Breast epithelium (tissue), 4 donors: ENCODE data around the gene GLIS2. TPM values are rescaled to one million over a fixed set of nuclear protein-coding genes. Genes with fewer than 3 reads are reported as not detected.
"Not testable (repeated sequence)": the region's sequence is repeated elsewhere in the genome, so short reads cannot be mapped to it uniquely, and the experiment has no call there.

Experiments used
- DNase-seq, 2 donors: peaks; one replicate each; pipeline ENCODE4 v3.0.0-alpha.2; 2019; ENCODE audit warnings: low spot score in 2 of 2
- H3K27ac ChIP-seq, 2 donors: fragments of 200-600 bp; sonication (generic) in 1 of 2; one replicate each; pipeline ENCODE4 v1.5.1; 2016 to 2019; ENCODE audit warnings: mild to moderate bottlenecking in 1 of 2
- H3K27me3 ChIP-seq, 2 donors: fragments of 200-600 bp; sonication (generic) in 1 of 2; one replicate each; pipeline versions ENCODE4 v1.5.1 to v1.6.0; 2017 to 2019; ENCODE audit warnings: control low read depth in 1 of 2, mild to moderate bottlenecking in 1 of 2
- H3K36me3 ChIP-seq: fragments of 200-600 bp; one replicate; pipeline ENCODE4 v1.5.1; 2019
- H3K4me1 ChIP-seq, 2 donors: fragments of 200-600 bp; sonication (generic); one replicate each; pipeline ENCODE4 v1.5.1; 2016 to 2019; ENCODE audit warnings: control low read depth in 1 of 2
- H3K4me3 ChIP-seq, 3 donors: fragments of 200-600 bp; sonication (generic); 1 replicate in 2 of 3; 2 replicates in 1 of 3; pipeline ENCODE4 v1.5.1; 2016 to 2019; ENCODE audit warnings: mild to moderate bottlenecking in 3 of 3, moderate library complexity in 2 of 3
- H3K9me3 ChIP-seq, 2 donors: fragments of 200-600 bp; sonication (generic) in 1 of 2; one replicate each; pipeline ENCODE4 v1.5.1; 2016 to 2019; ENCODE audit warnings: control low read depth in 1 of 2
- POLR2A ChIP-seq: fragments of 450-650 bp; IDR thresholded peaks from one replicate; pipeline ENCODE4 v1.6.1; 2016; ENCODE audit warnings: antibody characterized with exemption, mild to moderate bottlenecking, moderate library complexity
- POLR2AphosphoS5 ChIP-seq, 3 donors: sonication (generic); formaldehyde crosslinking; IDR thresholded peaks; one replicate each; pipeline ENCODE4 v1.6.1; 2017; ENCODE audit warnings: antibody characterized with exemption in 3 of 3
- intact Hi-C: fragments of 100-400 bp; cut with DNase I; formaldehyde crosslinking; loops from one replicate; pipeline ENCODE4 v1.15.1; 2023; ENCODE audit warnings: low total_unique reads
- total RNA-seq, 3 donors: library from RNA; depleted of rRNA; stranded (reverse); fragments of >200 nt; gene quantifications; one replicate each; pipeline ENCODE4 v1.1.0, GENCODE V29; 2016
- TF ChIP-seq, protein P1 (sequence below), 3 donors: fragments of 450-650 bp; IDR thresholded peaks; one replicate each; pipeline ENCODE4 v1.5.1; 2016 to 2017; ENCODE audit warnings: antibody characterized with exemption in 3 of 3, mild to moderate bottlenecking in 3 of 3, moderate library complexity in 3 of 3

GLIS2 gene
- total RNA-seq, 3 donors from 2014 or later, result 0.96 to 3.9 (median 1.5) TPM

DNA sequence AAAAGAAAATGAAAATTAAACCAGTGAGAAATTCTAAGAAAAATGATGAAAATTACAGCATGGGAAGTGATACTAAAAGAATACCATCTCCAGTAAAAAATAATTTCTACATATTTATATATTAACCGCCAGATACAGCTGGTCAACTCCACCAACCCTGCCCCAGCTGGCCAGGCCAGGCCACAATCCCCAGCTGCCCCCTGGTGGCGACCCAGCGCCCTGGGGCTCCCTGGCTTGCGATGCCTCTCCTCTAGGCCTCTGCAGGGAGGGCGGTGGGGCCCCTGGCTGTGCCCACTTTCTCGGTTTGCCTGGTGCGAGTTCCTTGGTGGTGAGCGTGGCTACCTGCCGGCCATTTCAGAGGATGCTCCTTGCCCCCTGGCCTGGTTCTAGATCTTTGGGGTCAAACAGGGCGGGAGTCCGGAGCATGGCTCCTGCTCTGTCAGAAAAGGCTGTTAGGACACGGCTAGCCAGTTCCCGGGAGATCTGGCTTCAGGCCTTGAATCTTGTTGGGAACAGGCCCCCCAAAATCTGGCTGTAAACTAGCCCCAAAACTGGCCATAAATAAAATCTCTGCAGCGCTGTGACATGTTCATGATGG lies 14.5 kb downstream of the GLIS2 start:
- no peaks in the 10 kb centered on the region for H3K36me3 ChIP-seq
- no peaks in the 10 kb centered on the region for H3K9me3 ChIP-seq
- TF ChIP-seq POLR2AphosphoS5 (IDR thresholded peaks at IDR 0.05), result peak in 1 of 3 donors; percentile 37
- TF ChIP-seq POLR2A, result no peak
- TF ChIP-seq, protein P1, sequence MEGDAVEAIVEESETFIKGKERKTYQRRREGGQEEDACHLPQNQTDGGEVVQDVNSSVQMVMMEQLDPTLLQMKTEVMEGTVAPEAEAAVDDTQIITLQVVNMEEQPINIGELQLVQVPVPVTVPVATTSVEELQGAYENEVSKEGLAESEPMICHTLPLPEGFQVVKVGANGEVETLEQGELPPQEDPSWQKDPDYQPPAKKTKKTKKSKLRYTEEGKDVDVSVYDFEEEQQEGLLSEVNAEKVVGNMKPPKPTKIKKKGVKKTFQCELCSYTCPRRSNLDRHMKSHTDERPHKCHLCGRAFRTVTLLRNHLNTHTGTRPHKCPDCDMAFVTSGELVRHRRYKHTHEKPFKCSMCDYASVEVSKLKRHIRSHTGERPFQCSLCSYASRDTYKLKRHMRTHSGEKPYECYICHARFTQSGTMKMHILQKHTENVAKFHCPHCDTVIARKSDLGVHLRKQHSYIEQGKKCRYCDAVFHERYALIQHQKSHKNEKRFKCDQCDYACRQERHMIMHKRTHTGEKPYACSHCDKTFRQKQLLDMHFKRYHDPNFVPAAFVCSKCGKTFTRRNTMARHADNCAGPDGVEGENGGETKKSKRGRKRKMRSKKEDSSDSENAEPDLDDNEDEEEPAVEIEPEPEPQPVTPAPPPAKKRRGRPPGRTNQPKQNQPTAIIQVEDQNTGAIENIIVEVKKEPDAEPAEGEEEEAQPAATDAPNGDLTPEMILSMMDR (IDR thresholded peaks at IDR 0.05), result peak; percentile 91 to 94 (median 91)
- H3K27me3 ChIP-seq, result no peaks in the 10 kb centered on the region
- DNase-seq, result peak; percentile 74 to 84
- H3K4me3 ChIP-seq, result no peak overlapping the region
- intact Hi-C loops, result no loop called here
- peaks cover 6 to 16% of the 10 kb centered on the region in 2 donors for H3K4me1 ChIP-seq
- H3K27ac ChIP-seq, result no peak overlapping the region

DNA sequence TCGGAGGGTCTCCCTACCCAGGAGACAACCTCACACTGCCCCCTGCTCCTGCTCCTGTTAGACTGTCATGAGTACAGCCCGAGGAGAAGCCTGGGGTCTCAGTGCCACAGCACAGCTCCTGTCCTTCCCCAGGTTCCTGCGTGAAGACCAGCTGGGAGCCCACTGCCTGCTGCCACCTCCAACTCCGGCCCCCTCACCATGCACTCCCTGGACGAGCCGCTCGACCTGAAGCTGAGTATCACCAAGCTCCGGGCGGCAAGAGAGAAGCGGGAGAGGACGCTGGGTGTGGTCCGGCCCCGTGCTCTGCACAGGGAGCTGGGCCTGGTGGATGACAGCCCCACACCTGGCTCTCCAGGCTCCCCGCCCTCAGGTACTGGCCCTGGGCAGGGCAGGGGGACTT lies 16.2 kb downstream of the GLIS2 start:
- Histone ChIP-seq H3K27ac (no peak overlapping the region), H3K9me3 (no peaks in the 10 kb centered on the region), H3K36me3 (no peaks in the 10 kb centered on the region), H3K4me3 (no peak overlapping the region), H3K27me3 (no peaks in the 10 kb centered on the region), H3K4me1 (peaks cover 6 to 14% of the 10 kb centered on the region in 2 donors)
- DNase-seq, result no peak
- TF ChIP-seq POLR2A, result no peak
- no peak for TF ChIP-seq POLR2AphosphoS5 (IDR thresholded peaks at IDR 0.05)
- TF ChIP-seq, protein P1 (IDR thresholded peaks at IDR 0.05), result no peak
- intact Hi-C loops, result no loop called here

DNA sequence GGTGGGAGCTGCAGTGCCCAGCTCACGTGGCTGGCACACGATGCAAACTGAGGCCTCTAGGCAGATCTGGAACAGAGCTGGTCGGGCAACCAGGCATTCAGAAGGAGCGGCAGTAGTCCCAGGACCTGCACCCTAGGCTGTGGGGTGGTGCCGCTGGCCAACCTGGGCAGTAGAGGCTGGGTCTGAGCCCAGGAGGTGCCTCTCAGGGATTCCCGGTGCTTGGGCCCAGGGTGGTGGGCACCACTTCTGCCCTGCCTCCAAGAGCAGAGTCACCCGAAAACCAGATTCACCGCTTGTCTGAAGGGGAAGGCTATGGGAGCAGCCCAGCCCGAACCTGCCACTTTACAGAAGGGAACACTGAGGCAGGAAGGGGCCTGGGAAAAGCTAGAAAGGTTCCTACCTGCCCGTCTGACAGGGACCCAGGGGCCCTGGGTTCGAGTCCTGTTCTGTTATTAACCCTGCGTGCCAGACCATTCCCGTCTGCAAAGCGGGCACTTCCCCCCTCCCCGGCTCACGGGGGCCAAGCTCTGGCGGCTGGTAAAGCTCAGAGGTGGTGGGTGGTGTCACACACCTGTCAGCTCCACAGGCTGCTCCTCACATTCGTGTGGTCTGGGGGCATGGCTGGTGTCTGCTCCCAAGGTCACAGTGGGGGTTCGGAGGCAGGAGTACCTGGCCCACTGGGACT lies 16.9 kb downstream of the GLIS2 start:
- Histone ChIP-seq H3K4me3 (no peak overlapping the region), H3K27ac (no peak overlapping the region), H3K36me3 (no peaks in the 10 kb centered on the region), H3K4me1 (peaks cover 6 to 8% of the 10 kb centered on the region in 2 donors), H3K9me3 (no peaks in the 10 kb centered on the region), H3K27me3 (no peaks in the 10 kb centered on the region)
- TF ChIP-seq POLR2A, result no peak
- TF ChIP-seq, protein P1 (IDR thresholded peaks at IDR 0.05), result no peak
- no peak for TF ChIP-seq POLR2AphosphoS5 (IDR thresholded peaks at IDR 0.05)
- intact Hi-C loops, result no loop called here
- DNase-seq, result no peak

DNA sequence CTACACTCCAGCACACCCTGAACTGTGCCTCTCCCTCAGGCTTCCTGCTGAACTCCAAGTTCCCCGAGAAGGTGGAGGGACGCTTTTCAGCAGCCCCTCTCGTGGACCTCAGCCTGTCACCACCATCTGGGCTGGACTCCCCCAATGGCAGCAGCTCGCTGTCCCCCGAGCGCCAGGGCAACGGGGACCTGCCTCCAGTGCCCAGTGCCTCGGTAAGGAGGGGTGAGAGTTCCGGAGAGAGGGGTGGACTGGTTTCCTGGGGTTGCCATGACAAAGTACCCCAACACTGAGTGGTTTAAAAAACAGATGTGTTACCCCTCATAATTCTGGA lies 17.4 kb downstream of the GLIS2 start:
- intact Hi-C loops, result no loop called here
- Histone ChIP-seq H3K4me3 (no peak overlapping the region), H3K4me1 (peaks cover 6 to 8% of the 10 kb centered on the region in 2 donors), H3K9me3 (no peaks in the 10 kb centered on the region), H3K36me3 (no peaks in the 10 kb centered on the region), H3K27me3 (no peaks in the 10 kb centered on the region), H3K27ac (no peak overlapping the region)
- DNase-seq, result no peak
- TF ChIP-seq POLR2AphosphoS5 (IDR thresholded peaks at IDR 0.05) (no peak), POLR2A (no peak)
- TF ChIP-seq, protein P1 (IDR thresholded peaks at IDR 0.05), result no peak

DNA sequence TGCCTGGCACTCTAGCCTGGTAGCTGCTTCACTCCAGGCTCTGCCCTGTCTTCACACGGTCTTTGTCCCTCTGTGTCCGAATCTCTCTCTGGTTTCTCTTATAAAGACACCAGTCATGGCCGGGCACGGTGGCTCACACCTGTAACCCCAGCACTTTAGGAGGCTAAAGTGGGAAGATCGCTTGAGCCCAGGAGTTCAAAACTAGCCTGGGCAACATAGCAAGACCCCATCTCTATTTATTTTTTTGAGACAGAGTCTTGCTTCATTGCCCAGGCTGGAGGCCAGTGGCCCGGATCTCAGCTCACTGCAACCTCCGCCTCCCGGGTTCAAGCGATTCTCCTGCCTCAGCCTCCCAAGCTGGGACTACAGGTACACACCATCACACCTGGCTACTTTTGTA lies 17.8 kb downstream of the GLIS2 start:
- not testable (repeated sequence) for H3K9me3 ChIP-seq, H3K27ac ChIP-seq, H3K4me1 ChIP-seq, H3K36me3 ChIP-seq, H3K27me3 ChIP-seq, DNase-seq, H3K4me3 ChIP-seq
- intact Hi-C loops, result loop anchor here (2.0 kb wide), 1 partner anchor 29 kb away; no protein-coding TSS in a partner anchor
